HL-60 (cell line): ENCODE data around the gene RENBP.

Source experiments
- DNase-seq, 2 experiments: peaks; one replicate each; pipeline ENCODE4 v3.0.0-alpha.2; 2010 to 2020; ENCODE audit warnings: low read depth in 1 of 2, low spot score in 1 of 2
- H3K27ac ChIP-seq: fragments of 250-450 bp; sonication (Bioruptor Pico); replicated peaks from 2 replicates; pipeline ENCODE4 v1.5.1; 2020; ENCODE audit warnings: mild to moderate bottlenecking, moderate library complexity
- H3K27me3 ChIP-seq: fragments of 250-450 bp; sonication (Bioruptor Pico); 2 replicates; pipeline ENCODE4 v1.5.1; 2021; ENCODE audit warnings: mild to moderate bottlenecking, moderate library complexity; ENCODE audit not compliant: insufficient read depth, poor library complexity, severe bottlenecking
- H3K4me3 ChIP-seq: replicated peaks from 2 replicates; pipeline ENCODE4 v1.5.1; 2011; ENCODE audit warnings: mild to moderate bottlenecking, control low read depth, low read length; ENCODE audit not compliant: insufficient read depth
- GABPA ChIP-seq: IDR thresholded peaks from 2 replicates; pipeline ENCODE4 v1.6.1; 2012; ENCODE audit warnings: low read depth
- POLR2AphosphoS5 ChIP-seq: IDR thresholded peaks from 2 replicates; pipeline ENCODE4 v1.6.1; 2012; ENCODE audit warnings: low read depth
- SPI1 ChIP-seq: IDR thresholded peaks from 2 replicates; pipeline ENCODE4 v1.6.1; 2012; ENCODE audit warnings: low read depth, mild to moderate bottlenecking, borderline replicate concordance
- TF ChIP-seq, protein P1 (sequence below): IDR thresholded peaks from 2 replicates; pipeline ENCODE4 v1.6.1; 2012; ENCODE audit warnings: low read depth; ENCODE audit not compliant: insufficient replicate concordance
- TF ChIP-seq, protein P2 (sequence below): IDR thresholded peaks from one replicate; pipeline ENCODE4 v1.5.1; 2011; ENCODE audit warnings: low read length, control low read depth, inconsistent platforms; ENCODE audit not compliant: insufficient read depth

Gene RENBP

DNA sequence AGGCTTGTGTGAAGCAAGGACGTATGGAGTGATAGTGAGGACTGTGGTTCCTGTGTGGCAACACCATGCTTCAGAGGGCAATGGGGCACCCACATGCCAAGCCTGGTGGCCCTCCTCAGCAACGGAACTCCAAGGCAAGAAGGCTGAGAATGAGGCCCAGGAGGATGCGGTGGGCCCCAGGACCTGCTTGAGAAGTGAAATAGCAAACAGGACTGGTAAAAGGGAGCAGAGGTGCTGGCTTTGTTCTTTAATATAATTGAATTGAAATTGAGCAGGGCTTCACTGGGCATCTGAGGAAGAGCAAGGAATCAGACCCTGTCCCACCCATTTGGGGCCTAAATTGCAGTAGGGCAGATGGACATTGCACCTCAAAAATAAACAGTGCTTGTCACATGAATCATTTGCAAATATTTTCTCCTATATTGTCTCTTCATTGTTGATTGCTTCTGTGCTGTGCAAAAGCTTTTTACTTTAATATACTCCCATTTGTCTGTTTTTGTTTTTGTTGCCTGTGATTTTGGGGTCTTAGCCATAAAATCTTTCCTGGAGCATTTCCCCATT, 30.4 kb upstream of the RENBP start:
- peak overlapping the region; percentile 97 for H3K27ac ChIP-seq
- no peak overlapping the region for H3K4me3 ChIP-seq
- peak in 1 of 2 experiments; percentile 75 for DNase-seq
- TF ChIP-seq POLR2AphosphoS5 = peak; percentile 52; the same call in 1 of the 2 replicates
- TF ChIP-seq SPI1 = no peak
- H3K27me3 ChIP-seq = no peaks in the 10 kb centered on the region

DNA sequence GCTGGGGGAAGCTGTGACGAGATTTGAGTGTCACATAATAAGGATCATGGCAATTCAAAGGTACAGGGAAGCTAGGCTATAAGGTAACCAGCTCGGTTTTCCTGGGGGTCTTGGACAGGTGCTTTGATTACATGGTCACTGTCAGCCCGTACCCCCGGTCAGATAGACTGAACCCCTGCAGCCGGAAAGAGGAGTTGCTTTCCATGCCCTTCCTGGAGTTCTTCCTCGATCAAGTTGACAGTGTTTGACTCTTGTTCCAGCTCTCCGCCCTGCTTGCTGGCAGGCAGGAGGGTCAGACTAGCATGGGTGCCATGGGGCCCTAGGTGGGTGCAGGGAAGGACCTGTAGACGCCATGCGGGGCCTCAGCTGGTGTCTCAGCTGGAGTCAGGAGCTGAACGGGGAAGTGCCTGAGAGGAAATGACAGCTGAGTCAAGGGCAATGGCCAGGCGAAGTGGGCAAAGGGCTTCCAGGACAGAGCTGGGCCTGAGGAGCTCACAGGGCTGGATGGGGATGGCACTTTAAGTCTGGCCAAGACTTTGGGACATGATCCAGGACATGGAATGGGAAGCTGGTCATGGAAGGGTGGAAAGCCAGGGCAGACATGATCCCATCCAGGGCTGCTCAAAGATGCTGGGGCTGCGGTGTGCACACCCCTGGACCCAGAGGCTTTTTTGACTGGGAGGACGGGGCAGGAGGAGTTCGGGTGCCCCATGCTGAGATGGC, 29.7 kb upstream of the RENBP start:
- no peak overlapping the region; the same call in 1 of the 2 replicates for H3K4me3 ChIP-seq

DNA sequence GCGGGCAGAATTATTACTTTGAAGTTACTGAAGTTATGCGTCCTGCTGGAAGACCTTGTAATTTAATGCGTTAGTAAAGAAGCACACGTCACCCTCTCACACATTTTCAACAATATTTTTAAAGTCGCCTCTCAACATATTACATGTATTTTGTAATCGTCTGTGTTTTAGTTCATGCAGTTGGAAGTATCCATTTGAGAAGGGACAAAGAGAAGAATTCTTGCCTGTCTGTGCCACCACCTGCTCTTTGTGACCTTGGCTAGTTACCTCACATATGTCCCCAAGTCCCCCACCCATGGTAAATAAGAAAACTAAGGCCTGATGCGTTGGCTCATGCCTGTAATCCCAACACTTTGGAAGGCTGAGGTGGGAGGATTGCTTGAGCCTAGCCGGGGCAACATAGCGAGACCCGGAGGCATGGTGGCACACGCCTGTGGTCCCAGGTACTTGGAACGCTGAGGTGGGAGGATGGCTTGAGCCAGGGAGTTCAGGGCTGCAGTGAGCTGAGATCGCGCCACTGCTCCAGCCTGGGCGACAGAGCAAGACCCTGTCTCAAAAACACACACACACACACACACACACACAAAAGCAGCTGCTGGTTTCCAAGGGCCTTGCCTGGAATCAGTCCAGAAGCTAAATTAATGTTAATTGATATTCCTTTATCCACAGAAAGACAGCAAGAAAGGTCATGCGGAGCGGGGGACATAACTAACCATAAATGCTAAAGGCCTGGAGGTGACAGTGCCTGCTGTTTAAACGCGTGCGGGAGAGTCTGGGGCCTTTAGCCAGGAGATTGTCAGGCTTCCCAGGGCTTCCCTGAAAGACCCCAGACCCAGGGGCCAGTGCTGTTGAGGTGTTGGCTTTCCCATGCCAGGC, 28.9 kb upstream of the RENBP start:
- Histone ChIP-seq H3K27me3 (no peaks in the 10 kb centered on the region), H3K4me3 (peak overlapping the region; percentile 41), H3K27ac (peak overlapping the region; percentile 97)
- TF ChIP-seq POLR2AphosphoS5 (peak; percentile 62), GABPA (no peak)
- TF ChIP-seq, protein P1, sequence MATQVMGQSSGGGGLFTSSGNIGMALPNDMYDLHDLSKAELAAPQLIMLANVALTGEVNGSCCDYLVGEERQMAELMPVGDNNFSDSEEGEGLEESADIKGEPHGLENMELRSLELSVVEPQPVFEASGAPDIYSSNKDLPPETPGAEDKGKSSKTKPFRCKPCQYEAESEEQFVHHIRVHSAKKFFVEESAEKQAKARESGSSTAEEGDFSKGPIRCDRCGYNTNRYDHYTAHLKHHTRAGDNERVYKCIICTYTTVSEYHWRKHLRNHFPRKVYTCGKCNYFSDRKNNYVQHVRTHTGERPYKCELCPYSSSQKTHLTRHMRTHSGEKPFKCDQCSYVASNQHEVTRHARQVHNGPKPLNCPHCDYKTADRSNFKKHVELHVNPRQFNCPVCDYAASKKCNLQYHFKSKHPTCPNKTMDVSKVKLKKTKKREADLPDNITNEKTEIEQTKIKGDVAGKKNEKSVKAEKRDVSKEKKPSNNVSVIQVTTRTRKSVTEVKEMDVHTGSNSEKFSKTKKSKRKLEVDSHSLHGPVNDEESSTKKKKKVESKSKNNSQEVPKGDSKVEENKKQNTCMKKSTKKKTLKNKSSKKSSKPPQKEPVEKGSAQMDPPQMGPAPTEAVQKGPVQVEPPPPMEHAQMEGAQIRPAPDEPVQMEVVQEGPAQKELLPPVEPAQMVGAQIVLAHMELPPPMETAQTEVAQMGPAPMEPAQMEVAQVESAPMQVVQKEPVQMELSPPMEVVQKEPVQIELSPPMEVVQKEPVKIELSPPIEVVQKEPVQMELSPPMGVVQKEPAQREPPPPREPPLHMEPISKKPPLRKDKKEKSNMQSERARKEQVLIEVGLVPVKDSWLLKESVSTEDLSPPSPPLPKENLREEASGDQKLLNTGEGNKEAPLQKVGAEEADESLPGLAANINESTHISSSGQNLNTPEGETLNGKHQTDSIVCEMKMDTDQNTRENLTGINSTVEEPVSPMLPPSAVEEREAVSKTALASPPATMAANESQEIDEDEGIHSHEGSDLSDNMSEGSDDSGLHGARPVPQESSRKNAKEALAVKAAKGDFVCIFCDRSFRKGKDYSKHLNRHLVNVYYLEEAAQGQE = no peak
- DNase-seq = no peak

More for the DNA sequence above, 29.7 kb upstream of the RENBP start:
- no peak for TF ChIP-seq POLR2AphosphoS5
- TF ChIP-seq, protein P1 = no peak
- TF ChIP-seq SPI1 = peak; percentile 76
- no peak for TF ChIP-seq GABPA
- peak overlapping the region; percentile 97 for H3K27ac ChIP-seq
- no peaks in the 10 kb centered on the region for H3K27me3 ChIP-seq
- peak in 1 of 2 experiments; percentile 54 for DNase-seq

DNA sequence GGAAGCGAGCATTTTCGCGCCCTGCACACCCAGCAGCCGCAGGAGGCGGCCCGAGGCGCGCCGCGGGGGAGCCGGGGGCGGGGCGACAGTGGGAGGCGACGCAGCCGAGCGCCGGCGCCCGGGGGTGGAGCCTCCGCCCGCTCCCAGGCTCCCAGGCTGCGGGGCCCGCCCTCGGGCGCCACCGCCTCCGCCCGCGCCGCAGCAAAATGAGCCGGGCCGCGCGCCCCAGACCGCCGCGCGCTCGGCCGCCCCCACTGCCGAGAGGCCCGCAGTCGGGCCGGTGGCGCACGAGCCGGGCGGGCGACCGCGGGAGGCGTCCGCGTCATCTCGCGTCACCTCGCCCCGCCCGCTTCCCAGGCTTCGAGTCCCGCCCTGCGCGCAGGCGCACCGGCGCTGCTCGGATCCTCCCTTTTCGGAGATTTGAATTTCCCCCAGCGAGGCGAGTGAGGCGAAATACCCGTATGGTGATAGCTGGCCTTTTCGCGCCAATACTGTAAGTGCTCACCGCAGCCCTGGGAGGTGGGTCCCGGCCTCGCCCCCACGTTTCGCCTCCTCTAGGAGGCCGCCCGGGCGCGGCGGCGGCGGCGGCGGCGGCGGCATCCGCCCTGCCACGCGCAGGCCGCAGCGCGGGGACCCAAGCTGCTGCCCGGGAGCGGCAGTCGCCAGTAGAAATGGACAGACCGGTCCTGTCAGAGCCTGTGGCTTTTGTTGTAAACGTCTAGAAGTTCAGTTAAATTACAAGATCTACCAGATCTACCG, 28.1 kb upstream of the RENBP start, which contains the start of gene TMEM187:
TSS of gene TMEM187 (plus strand) at position 387 of the 759 bp plus-strand sequence. CDS start 9,309 bp downstream, outside the sequence.
- Histone ChIP-seq H3K27ac (peak within 1 kb of the TSS; percentile 99), H3K4me3 (peak within 1 kb of the TSS; percentile 71), H3K27me3 (no peaks in the 10 kb centered on the region)
- DNase-seq = peak; percentile 74 to 90
- TF ChIP-seq SPI1 (no peak), GABPA (no peak), POLR2AphosphoS5 (no peak)
- TF ChIP-seq, protein P1 = no peak
- TF ChIP-seq, protein P2, sequence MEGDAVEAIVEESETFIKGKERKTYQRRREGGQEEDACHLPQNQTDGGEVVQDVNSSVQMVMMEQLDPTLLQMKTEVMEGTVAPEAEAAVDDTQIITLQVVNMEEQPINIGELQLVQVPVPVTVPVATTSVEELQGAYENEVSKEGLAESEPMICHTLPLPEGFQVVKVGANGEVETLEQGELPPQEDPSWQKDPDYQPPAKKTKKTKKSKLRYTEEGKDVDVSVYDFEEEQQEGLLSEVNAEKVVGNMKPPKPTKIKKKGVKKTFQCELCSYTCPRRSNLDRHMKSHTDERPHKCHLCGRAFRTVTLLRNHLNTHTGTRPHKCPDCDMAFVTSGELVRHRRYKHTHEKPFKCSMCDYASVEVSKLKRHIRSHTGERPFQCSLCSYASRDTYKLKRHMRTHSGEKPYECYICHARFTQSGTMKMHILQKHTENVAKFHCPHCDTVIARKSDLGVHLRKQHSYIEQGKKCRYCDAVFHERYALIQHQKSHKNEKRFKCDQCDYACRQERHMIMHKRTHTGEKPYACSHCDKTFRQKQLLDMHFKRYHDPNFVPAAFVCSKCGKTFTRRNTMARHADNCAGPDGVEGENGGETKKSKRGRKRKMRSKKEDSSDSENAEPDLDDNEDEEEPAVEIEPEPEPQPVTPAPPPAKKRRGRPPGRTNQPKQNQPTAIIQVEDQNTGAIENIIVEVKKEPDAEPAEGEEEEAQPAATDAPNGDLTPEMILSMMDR = no peak
